ENCODE results near the gene PLAAT4.

Gene PLAAT4

GRCh38 chr11:63520606-63521170, 15.9 kb upstream of the PLAAT4 start:
- H3K4me1 ChIP-seq (ENCODE audit: insufficient read depth, low read length) = no peaks in the 10 kb centered on the region
- ATAC-seq (ENCODE audit: insufficient read depth, low read depth) (no peak), DNase-seq (no peak)
- H3K27ac ChIP-seq (ENCODE audit: low read length) = no peak overlapping the region
- peaks cover 9% of the 10 kb centered on the region for H3K9me3 ChIP-seq (ENCODE audit: insufficient read depth, low read length, severe bottlenecking)
- no peaks in the 10 kb centered on the region for H3K79me2 ChIP-seq (ENCODE audit: insufficient read depth, low read length)
- H3K36me3 ChIP-seq (ENCODE audit: insufficient read depth, low read length) = no peaks in the 10 kb centered on the region
- TF ChIP-seq, protein P1, sequence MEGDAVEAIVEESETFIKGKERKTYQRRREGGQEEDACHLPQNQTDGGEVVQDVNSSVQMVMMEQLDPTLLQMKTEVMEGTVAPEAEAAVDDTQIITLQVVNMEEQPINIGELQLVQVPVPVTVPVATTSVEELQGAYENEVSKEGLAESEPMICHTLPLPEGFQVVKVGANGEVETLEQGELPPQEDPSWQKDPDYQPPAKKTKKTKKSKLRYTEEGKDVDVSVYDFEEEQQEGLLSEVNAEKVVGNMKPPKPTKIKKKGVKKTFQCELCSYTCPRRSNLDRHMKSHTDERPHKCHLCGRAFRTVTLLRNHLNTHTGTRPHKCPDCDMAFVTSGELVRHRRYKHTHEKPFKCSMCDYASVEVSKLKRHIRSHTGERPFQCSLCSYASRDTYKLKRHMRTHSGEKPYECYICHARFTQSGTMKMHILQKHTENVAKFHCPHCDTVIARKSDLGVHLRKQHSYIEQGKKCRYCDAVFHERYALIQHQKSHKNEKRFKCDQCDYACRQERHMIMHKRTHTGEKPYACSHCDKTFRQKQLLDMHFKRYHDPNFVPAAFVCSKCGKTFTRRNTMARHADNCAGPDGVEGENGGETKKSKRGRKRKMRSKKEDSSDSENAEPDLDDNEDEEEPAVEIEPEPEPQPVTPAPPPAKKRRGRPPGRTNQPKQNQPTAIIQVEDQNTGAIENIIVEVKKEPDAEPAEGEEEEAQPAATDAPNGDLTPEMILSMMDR (IDR thresholded peaks at IDR 0.05; ENCODE audit: borderline replicate concordance, extremely low read depth, low read length, poor library complexity, severe bottlenecking) = no peak
- TF ChIP-seq EZH2 (IDR thresholded peaks at IDR 0.05; ENCODE audit: borderline replicate concordance, low read depth, low read length, severe bottlenecking) = no peak
- H3K4me3 ChIP-seq (ENCODE audit: low read depth in 1 of 2, low read length in 2 of 2) = no peak overlapping the region
- H3K4me2 ChIP-seq (ENCODE audit: insufficient read depth, low read length) = no peak overlapping the region
- H4K20me1 ChIP-seq (ENCODE audit: insufficient read depth, low read length) = no peaks in the 10 kb centered on the region
- no peak overlapping the region for H2AFZ ChIP-seq (ENCODE audit: low read depth, low read length)
- no peak overlapping the region for H3K9ac ChIP-seq (ENCODE audit: low read depth, low read length)
- H3K27me3 ChIP-seq (ENCODE audit: insufficient read depth, low read length, poor library complexity) = peaks cover 3% of the 10 kb centered on the region

DNA sequence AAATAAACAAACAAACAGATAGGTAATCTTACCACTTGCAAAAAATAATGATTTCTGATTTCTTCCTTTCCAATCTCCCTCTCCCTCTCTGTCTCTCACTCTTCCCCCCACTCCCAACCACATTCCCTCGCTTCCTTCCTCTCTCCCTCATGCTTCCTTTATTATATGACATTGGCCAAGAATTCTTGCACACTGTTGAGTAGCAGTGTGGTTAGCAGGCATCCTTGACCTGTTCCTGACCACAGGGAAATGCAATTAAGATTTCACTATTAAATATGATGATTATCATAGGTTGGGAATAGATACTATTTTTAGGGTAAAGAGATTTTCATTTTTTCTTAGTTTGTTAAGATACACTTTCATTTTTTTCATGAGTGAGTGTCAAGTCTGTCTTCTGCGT, 14.7 kb upstream of the PLAAT4 start:
- Histone ChIP-seq H3K4me3 (ENCODE audit: low read depth in 1 of 2, low read length in 2 of 2) (no peak overlapping the region), H3K9me3 (ENCODE audit: insufficient read depth, low read length, severe bottlenecking) (peaks cover 9% of the 10 kb centered on the region), H3K36me3 (ENCODE audit: insufficient read depth, low read length) (no peaks in the 10 kb centered on the region), H2AFZ (ENCODE audit: low read depth, low read length) (no peak overlapping the region), H3K27ac (ENCODE audit: low read length) (no peak overlapping the region), H3K9ac (ENCODE audit: low read depth, low read length) (no peak overlapping the region), H3K79me2 (ENCODE audit: insufficient read depth, low read length) (no peaks in the 10 kb centered on the region), H3K4me1 (ENCODE audit: insufficient read depth, low read length) (no peaks in the 10 kb centered on the region), H3K4me2 (ENCODE audit: insufficient read depth, low read length) (no peak overlapping the region), H3K27me3 (ENCODE audit: insufficient read depth, low read length, poor library complexity) (peaks cover 3% of the 10 kb centered on the region), H4K20me1 (ENCODE audit: insufficient read depth, low read length) (no peaks in the 10 kb centered on the region)
- no peak for DNase-seq
- TF ChIP-seq, protein P1 (IDR thresholded peaks at IDR 0.05; ENCODE audit: borderline replicate concordance, extremely low read depth, low read length, poor library complexity, severe bottlenecking) = no peak
- no peak for TF ChIP-seq EZH2 (IDR thresholded peaks at IDR 0.05; ENCODE audit: borderline replicate concordance, low read depth, low read length, severe bottlenecking)
- no peak for ATAC-seq (ENCODE audit: insufficient read depth, low read depth)

- Histone ChIP-seq H3K4me2 (ENCODE audit: insufficient read depth, low read length) (no peak overlapping the region), H3K9ac (ENCODE audit: low read depth, low read length) (no peak overlapping the region), H4K20me1 (ENCODE audit: insufficient read depth, low read length) (no peaks in the 10 kb centered on the region), H3K27me3 (ENCODE audit: insufficient read depth, low read length, poor library complexity) (peaks cover 3% of the 10 kb centered on the region), H3K27ac (ENCODE audit: low read length) (no peak overlapping the region), H3K79me2 (ENCODE audit: insufficient read depth, low read length) (no peaks in the 10 kb centered on the region), H3K36me3 (ENCODE audit: insufficient read depth, low read length) (no peaks in the 10 kb centered on the region), H3K4me3 (ENCODE audit: low read depth in 1 of 2, low read length in 2 of 2) (no peak overlapping the region), H3K9me3 (ENCODE audit: insufficient read depth, low read length, severe bottlenecking) (peaks cover 9% of the 10 kb centered on the region), H3K4me1 (ENCODE audit: insufficient read depth, low read length) (no peaks in the 10 kb centered on the region), H2AFZ (ENCODE audit: low read depth, low read length) (no peak overlapping the region)
- TF ChIP-seq EZH2 (IDR thresholded peaks at IDR 0.05; ENCODE audit: borderline replicate concordance, low read depth, low read length, severe bottlenecking) = no peak
- TF ChIP-seq, protein P1 (IDR thresholded peaks at IDR 0.05; ENCODE audit: borderline replicate concordance, extremely low read depth, low read length, poor library complexity, severe bottlenecking) = no peak
- no peak for ATAC-seq (ENCODE audit: insufficient read depth, low read depth)
- no peak for DNase-seq
These were observed 13.5 kb upstream of the PLAAT4 start for GRCh38 chr11:63523151-63523550.
